ENCODE measurements around the gene UBR4.
"Not testable (repeated sequence)": the region's sequence is repeated elsewhere in the genome, so short reads cannot be mapped to it uniquely, and the experiment has no call there.

UBR4 gene

GRCh38 chr1:19220080-19220846 is 10.2 kb upstream of the UBR4 start:
- no peak for DNase-seq (ENCODE audit: low spot score)

- no peak for DNase-seq (ENCODE audit: low spot score)
These were observed 9.4 kb upstream of the UBR4 start for GRCh38 chr1:19219451-19219850.

GRCh38 chr1:19216585-19216984 is 6.5 kb upstream of the UBR4 start:
- not testable (repeated sequence) for DNase-seq (ENCODE audit: low spot score)

GRCh38 chr1:19213580-19213979 is 3.5 kb upstream of the UBR4 start:
- DNase-seq (ENCODE audit: low spot score), result no peak

GRCh38 chr1:19212167-19212566 is 2.1 kb upstream of the UBR4 start:
- no peak for DNase-seq (ENCODE audit: low spot score)

- no peak for DNase-seq (ENCODE audit: low spot score)
These were observed 895 bp upstream of the UBR4 start for GRCh38 chr1:19210772-19211549.

- peak; percentile 33 for DNase-seq (ENCODE audit: low spot score)
These were observed 552 bp downstream of the UBR4 start for GRCh38 chr1:19209439-19209989.

- no peak for DNase-seq (ENCODE audit: low spot score)
These were observed 1.2 kb downstream of the UBR4 start for GRCh38 chr1:19208710-19209438.

GRCh38 chr1:19206947-19207346 is 3.1 kb downstream of the UBR4 start:
- DNase-seq (ENCODE audit: low spot score), result no peak

GRCh38 chr1:19205845-19206244 is 4.2 kb downstream of the UBR4 start:
- DNase-seq (ENCODE audit: low spot score), result no peak

GRCh38 chr1:19205403-19205802 is 4.7 kb downstream of the UBR4 start:
- no peak for DNase-seq (ENCODE audit: low spot score)

- no peak for DNase-seq (ENCODE audit: low spot score)
These were observed 5.4 kb downstream of the UBR4 start for GRCh38 chr1:19204446-19205266.

GRCh38 chr1:19203440-19203839 is 6.6 kb downstream of the UBR4 start:
- DNase-seq (ENCODE audit: low spot score), result no peak

GRCh38 chr1:19202396-19202795 is 7.7 kb downstream of the UBR4 start:
- no peak for DNase-seq (ENCODE audit: low spot score)

GRCh38 chr1:19199969-19200604 is 10.0 kb downstream of the UBR4 start:
- no peak for DNase-seq (ENCODE audit: low spot score)

- DNase-seq (ENCODE audit: low spot score), result no peak
These were observed 10.6 kb downstream of the UBR4 start for GRCh38 chr1:19199329-19199968.

- no peak for DNase-seq (ENCODE audit: low spot score)
These were observed 11.2 kb downstream of the UBR4 start for GRCh38 chr1:19198820-19199219.

- no peak for DNase-seq (ENCODE audit: low spot score)
These were observed 12.2 kb downstream of the UBR4 start for GRCh38 chr1:19197845-19198244.

GRCh38 chr1:19196331-19196730 is 13.7 kb downstream of the UBR4 start:
- no peak for DNase-seq (ENCODE audit: low spot score)

- DNase-seq (ENCODE audit: low spot score), result no peak
These were observed 17.1 kb downstream of the UBR4 start for GRCh38 chr1:19193004-19193403.
